Smooth muscle cell (in vitro differentiated cells): ENCODE measurements around the gene VPS26A. TPM values are rescaled to one million over a fixed set of nuclear protein-coding genes. Genes with fewer than 3 reads are reported as not detected.

Source experiments
- DNase-seq: peaks from one replicate; lab custom pipeline; 2025; ENCODE audit not compliant: unreplicated experiment; lab: John Stamatoyannopoulos, UW
- H2AFZ ChIP-seq: fragments of 200-600 bp; sonication (generic); 2 replicates; pipeline ENCODE4 v1.6.0; 2016; ENCODE audit warnings: antibody characterized with exemption, low read depth, mild to moderate bottlenecking
- H3F3A ChIP-seq: fragments of 200-600 bp; sonication (generic); 2 replicates; pipeline ENCODE4 v1.6.0; 2017; ENCODE audit warnings: antibody characterized with exemption, low read depth
- H3K27ac ChIP-seq: fragments of 200-600 bp; sonication (generic); 2 replicates; pipeline ENCODE4 v1.5.1; 2016; ENCODE audit warnings: low read depth, mild to moderate bottlenecking
- H3K27me3 ChIP-seq: fragments of 200-600 bp; sonication (generic); 2 replicates; pipeline ENCODE4 v1.6.1; 2016; ENCODE audit warnings: low read depth, mild to moderate bottlenecking
- H3K36me3 ChIP-seq: fragments of 200-600 bp; sonication (generic); 2 replicates; pipeline ENCODE4 v1.5.1; 2016; ENCODE audit warnings: low read depth
- H3K4me1 ChIP-seq: fragments of 200-600 bp; sonication (generic); 2 replicates; pipeline ENCODE4 v1.5.1; 2016; ENCODE audit warnings: low read depth
- H3K4me2 ChIP-seq: fragments of 200-600 bp; sonication (generic); 2 replicates; pipeline ENCODE4 v1.6.0; 2016; ENCODE audit warnings: mild to moderate bottlenecking
- H3K4me3 ChIP-seq: fragments of 200-600 bp; sonication (generic); 2 replicates; pipeline ENCODE4 v1.5.1; 2016; ENCODE audit warnings: mild to moderate bottlenecking
- H3K79me2 ChIP-seq: fragments of 200-600 bp; sonication (generic); 2 replicates; pipeline ENCODE4 v1.6.0; 2016; ENCODE audit warnings: low read depth, mild to moderate bottlenecking
- H3K9ac ChIP-seq: fragments of 200-600 bp; sonication (generic); 2 replicates; pipeline ENCODE4 v1.6.0; 2016; ENCODE audit warnings: low read depth
- H3K9me3 ChIP-seq: fragments of 200-600 bp; sonication (generic); replicated peaks from 2 replicates; pipeline ENCODE4 v1.5.1; 2016; ENCODE audit warnings: low read depth
- H4K20me1 ChIP-seq: fragments of 200-600 bp; sonication (generic); 2 replicates; pipeline ENCODE4 v1.6.0; 2016; ENCODE audit warnings: low read depth
- WGBS: methylation state at CpG from one replicate; pipeline ENCODE4 v1.1.7; 2016; ENCODE audit warnings: low lambda C conversion rate; 5-methylcytosine and 5-hydroxymethylcytosine counted together
- polyA plus RNA-seq: library from polyadenylated mRNA; unstranded; fragments of >200 nt; fragmentation: Nextera tagmentation; extraction: Ambion mirVana; gene quantifications from 2 replicates; pipeline ENCODE4 v1.2.1, GENCODE V29; 2016
- total RNA-seq: library from RNA; depleted of rRNA; stranded (reverse); fragments of >200 nt; gene quantifications from 2 replicates; pipeline ENCODE4 v1.2.3, GENCODE V29; 2014
- TF ChIP-seq, protein P1 (sequence below): fragments of 200-600 bp; sonication (generic); IDR thresholded peaks from 2 replicates; pipeline ENCODE4 v1.5.1; 2017; ENCODE audit warnings: borderline replicate concordance, mild to moderate bottlenecking, antibody characterized with exemption; ENCODE audit not compliant: insufficient read depth, poor library complexity, severe bottlenecking

Gene VPS26A
- total and polyA plus RNA-seq, 2 experiments from 2014 or later: 28.3 to 36.8 TPM

GRCh38 chr10:69216577-69217118, 92.7 kb downstream of the VPS26A start:
- no peaks in the 10 kb centered on the region for H3F3A ChIP-seq
- H3K9ac ChIP-seq: peak overlapping the region; percentile 2
- H3K27me3 ChIP-seq: no peaks in the 10 kb centered on the region
- no peaks in the 10 kb centered on the region for H3K4me1 ChIP-seq
- TF ChIP-seq, protein P1, sequence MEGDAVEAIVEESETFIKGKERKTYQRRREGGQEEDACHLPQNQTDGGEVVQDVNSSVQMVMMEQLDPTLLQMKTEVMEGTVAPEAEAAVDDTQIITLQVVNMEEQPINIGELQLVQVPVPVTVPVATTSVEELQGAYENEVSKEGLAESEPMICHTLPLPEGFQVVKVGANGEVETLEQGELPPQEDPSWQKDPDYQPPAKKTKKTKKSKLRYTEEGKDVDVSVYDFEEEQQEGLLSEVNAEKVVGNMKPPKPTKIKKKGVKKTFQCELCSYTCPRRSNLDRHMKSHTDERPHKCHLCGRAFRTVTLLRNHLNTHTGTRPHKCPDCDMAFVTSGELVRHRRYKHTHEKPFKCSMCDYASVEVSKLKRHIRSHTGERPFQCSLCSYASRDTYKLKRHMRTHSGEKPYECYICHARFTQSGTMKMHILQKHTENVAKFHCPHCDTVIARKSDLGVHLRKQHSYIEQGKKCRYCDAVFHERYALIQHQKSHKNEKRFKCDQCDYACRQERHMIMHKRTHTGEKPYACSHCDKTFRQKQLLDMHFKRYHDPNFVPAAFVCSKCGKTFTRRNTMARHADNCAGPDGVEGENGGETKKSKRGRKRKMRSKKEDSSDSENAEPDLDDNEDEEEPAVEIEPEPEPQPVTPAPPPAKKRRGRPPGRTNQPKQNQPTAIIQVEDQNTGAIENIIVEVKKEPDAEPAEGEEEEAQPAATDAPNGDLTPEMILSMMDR: no peak
- H3K9me3 ChIP-seq: no peaks in the 10 kb centered on the region
- H3K27ac ChIP-seq: peak overlapping the region; percentile 45
- no peak overlapping the region for H3K4me3 ChIP-seq
- H2AFZ ChIP-seq: no peak overlapping the region
- H3K4me2 ChIP-seq: no peak overlapping the region
- no peak for DNase-seq
- H3K79me2 ChIP-seq: no peaks in the 10 kb centered on the region
- 86% methylated on average over 11 of the region's 11 CpGs for WGBS
- H4K20me1 ChIP-seq: no peaks in the 10 kb centered on the region
- no peaks in the 10 kb centered on the region for H3K36me3 ChIP-seq

GRCh38 chr10:69217119-69217754, 93.3 kb downstream of the VPS26A start:
- no peaks in the 10 kb centered on the region for H3K79me2 ChIP-seq
- TF ChIP-seq, protein P1: no peak
- H3K4me3 ChIP-seq: no peak overlapping the region
- no peaks in the 10 kb centered on the region for H3K36me3 ChIP-seq
- H2AFZ ChIP-seq: no peak overlapping the region
- H3K9me3 ChIP-seq: no peaks in the 10 kb centered on the region
- H4K20me1 ChIP-seq: no peaks in the 10 kb centered on the region
- H3K27ac ChIP-seq: peak overlapping the region; percentile 45
- H3K4me2 ChIP-seq: no peak overlapping the region
- 34% methylated on average over 4 of the region's 4 CpGs for WGBS
- peak overlapping the region; percentile 2 for H3K9ac ChIP-seq
- no peaks in the 10 kb centered on the region for H3K4me1 ChIP-seq
- no peak for DNase-seq
- no peaks in the 10 kb centered on the region for H3F3A ChIP-seq
- no peaks in the 10 kb centered on the region for H3K27me3 ChIP-seq

DNA sequence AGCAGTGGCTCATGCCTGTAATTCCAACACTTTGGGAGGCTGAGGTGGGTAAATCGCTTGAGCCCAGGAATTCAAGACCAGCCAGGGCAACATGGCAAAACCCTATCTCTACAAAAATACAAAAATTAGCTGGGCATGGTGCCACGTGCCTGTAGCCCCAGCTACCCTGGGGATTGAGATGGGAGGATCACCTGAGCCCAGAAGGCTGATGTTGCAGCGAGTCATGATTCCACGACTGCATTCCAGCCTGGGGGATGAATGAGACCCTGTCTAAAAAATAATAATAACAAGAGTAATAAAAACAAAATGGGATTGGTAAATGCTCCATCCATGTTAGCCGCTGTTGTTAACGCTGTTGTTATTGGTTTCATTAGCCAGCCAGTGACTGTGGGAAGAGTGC, 94.9 kb downstream of the VPS26A start:
- Histone ChIP-seq H4K20me1 (no peaks in the 10 kb centered on the region), H3F3A (no peaks in the 10 kb centered on the region), H3K4me2 (no peak overlapping the region), H3K9me3 (no peaks in the 10 kb centered on the region), H3K36me3 (no peaks in the 10 kb centered on the region), H3K4me3 (no peak overlapping the region), H3K79me2 (no peaks in the 10 kb centered on the region), H2AFZ (no peak overlapping the region), H3K9ac (no peak overlapping the region), H3K4me1 (no peaks in the 10 kb centered on the region), H3K27ac (no peak overlapping the region), H3K27me3 (no peaks in the 10 kb centered on the region)
- TF ChIP-seq, protein P1: no peak
- WGBS: 92% methylated on average over 6 of the region's 6 CpGs
- no peak for DNase-seq

DNA sequence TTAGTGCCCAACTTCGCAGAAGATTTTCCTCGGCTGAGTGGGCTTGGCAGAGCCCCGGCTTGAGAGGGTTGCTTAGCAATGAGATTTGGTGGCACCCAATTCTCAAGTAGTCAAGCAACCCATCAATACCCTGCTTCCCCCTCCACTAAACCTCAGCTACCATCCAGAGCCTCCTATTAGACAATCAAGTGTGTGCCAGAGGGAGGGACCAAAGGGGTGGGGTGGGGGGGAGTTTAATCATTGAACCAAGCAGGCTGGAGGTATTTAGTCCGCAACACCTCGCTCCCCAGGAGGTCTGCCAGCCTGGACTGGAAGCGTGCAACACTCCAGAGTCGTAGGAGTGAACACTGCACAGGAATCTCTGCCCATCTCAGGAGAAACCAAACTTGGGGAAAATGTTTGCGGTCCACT, 96.1 kb downstream of the VPS26A start, which contains the start of gene HKDC1:
Gene HKDC1, plus strand, starts transcription at position 292 of the 411 bp plus-strand sequence. Its CDS starts 104 bp downstream, at position 396.
- no peaks in the 10 kb centered on the region for H3K4me1 ChIP-seq
- no peaks in the 10 kb centered on the region for H4K20me1 ChIP-seq
- H2AFZ ChIP-seq: no peak within 1 kb of the TSS
- no peaks in the 10 kb centered on the region for H3K36me3 ChIP-seq
- no peak within 1 kb of the TSS for H3K4me2 ChIP-seq
- no peaks in the 10 kb centered on the region for H3K79me2 ChIP-seq
- H3K27ac ChIP-seq: no peak within 1 kb of the TSS
- TF ChIP-seq, protein P1: no peak
- peak within 1 kb of the TSS; percentile 24 for H3K4me3 ChIP-seq
- no peaks in the 10 kb centered on the region for H3F3A ChIP-seq
- H3K27me3 ChIP-seq: no peaks in the 10 kb centered on the region
- no peaks in the 10 kb centered on the region for H3K9me3 ChIP-seq
- no peak for DNase-seq
- H3K9ac ChIP-seq: no peak within 1 kb of the TSS
- WGBS: 90% methylated on average over 8 of the region's 8 CpGs
